SH-SY5Y (cell line): ENCODE data around the gene ANTXR1.

Experiments
- GATA2 ChIP-seq: IDR thresholded peaks from 2 replicates; pipeline ENCODE4 v1.6.1; 2011; ENCODE audit warnings: mild to moderate bottlenecking, low read depth, low read length
- GATA3 ChIP-seq: IDR thresholded peaks from 2 replicates; pipeline ENCODE4 v1.6.1; 2011; ENCODE audit warnings: low read depth, mild to moderate bottlenecking, low read length, moderate library complexity

GRCh38 chr2:69092857-69093256 is 79.9 kb downstream of the ANTXR1 start:
- no peak for TF ChIP-seq GATA3
- no peak for TF ChIP-seq GATA2
